Measurements from ENCODE around the gene COX4I2.

COX4I2 gene

DNA sequence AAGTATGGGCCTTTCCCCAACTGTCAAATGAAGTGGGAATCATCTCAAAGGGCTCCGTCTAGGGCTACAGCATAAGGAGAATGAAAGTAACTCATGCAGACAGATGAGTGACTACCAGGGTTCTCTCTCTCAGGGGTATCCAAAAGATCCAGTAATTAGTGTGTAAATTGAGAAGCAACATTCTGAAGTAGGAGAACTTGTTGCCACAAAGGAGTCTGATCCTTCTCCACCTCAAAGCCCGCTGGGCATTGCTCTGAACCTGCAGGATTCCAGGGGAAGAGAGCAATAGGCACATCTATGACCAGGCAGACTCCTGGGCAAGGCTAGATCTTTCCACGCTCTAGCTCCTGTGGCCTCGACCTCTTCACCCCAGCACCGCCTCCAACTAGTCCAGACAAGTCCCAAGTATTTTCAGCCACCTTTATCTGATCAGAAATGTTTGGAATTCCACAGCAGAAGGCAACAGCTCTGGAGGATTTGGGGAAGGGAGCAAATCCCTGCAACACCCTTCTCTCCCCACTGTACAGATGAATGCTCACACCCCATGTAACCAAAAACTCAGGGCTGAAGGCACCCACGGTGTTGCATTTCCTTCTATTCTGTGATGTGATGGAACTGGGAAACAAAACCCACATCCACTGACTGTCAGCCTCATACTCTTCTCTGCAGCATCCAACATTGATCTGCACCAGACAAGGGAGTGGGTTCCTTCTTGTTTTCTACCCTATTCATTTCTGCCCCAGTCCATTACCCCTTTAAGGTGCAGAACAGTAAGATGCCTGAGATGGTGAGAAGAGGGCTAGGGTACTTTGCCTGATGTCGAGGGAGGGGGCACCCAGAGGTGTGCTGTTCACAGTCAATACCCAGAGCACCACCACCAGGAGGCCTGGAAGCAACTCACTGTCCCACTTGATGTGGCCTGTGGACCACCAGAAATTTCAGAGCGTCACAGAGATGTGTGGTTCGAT lies 41.0 kb downstream of the COX4I2 start:
- no peak for DNase-seq

DNA sequence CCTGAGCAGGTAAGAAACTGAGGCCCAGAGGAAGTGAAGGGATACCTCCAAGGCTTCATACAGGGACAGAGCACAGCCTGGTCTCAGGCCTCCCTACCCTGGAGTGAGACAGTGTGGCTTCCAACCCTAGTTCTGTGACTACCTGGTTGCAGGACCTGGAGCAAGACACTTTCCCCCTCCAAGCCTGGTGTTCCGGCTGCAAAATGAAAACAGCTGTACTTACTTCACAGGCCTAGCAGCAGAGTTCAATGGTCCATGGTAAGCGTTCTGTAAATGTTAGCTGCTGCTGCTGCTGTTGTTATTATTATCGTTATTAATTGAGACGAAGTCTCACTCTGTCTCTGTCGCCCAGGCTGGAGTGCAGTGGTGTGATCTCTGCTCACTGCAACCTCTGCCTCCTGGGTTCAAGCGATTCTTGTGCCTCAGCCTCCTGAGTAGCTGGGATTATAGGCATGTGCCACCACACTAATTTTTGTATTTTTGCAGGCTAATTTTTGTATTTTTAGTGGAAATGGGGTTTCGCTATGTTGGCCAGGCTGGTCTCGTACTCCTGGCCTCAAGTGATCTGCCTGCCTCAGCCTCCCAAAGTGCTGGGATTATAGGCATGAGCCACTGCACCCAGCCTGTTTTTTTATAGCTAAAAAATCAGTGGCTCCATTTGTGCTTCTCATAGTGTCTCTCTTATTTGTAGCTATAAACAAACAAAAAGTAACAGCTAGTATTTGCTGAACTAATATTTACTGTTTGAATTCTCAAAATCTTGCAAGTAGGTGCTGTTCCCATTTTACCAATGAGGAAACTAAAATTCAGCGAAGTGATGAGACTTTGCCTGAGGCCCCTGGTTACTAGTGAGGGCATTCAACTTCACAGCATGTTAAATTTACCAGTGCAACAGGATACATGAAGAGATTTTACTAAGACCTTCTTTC lies 41.9 kb downstream of the COX4I2 start:
- no peak for DNase-seq

DNA sequence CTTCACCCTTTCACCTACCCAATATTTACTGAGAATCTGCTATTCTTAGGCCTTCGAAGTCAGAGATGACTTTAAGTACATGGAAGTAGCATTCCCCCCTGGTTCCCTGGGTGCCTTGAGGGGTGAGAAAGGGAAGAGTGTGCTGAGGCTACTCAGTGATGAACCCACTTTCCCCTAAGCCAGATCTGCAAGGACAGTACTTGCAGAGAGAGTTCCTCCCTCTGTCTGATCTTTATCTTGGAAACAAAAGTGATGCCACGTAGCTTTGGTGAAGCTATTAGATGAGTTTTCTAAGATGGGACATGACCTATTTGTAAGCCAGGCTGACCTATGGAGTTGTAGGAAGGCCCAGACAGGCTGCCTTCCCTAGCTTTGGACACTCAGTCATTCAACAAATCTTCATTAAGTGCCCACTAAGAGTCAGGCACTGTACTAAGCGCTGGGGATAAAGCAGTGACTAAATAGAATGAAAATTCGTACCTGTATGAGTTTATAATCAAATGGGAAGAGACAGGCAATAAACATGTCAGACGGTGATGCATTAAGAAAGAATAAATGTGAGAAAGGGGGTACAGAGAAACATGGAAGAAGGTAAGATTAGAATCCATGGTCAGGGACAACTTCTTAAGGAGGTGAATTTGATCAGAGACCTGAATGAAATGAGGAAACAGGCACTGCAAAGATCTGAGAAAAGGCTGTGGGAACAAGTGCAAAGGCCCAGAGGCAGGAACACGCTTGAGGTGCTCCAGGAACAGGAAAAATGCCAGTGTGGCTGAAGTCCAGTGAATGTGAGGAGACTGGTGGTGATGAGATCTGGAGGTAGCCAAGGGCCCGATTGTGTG lies 42.8 kb downstream of the COX4I2 start:
- DNase-seq: no peak

DNA sequence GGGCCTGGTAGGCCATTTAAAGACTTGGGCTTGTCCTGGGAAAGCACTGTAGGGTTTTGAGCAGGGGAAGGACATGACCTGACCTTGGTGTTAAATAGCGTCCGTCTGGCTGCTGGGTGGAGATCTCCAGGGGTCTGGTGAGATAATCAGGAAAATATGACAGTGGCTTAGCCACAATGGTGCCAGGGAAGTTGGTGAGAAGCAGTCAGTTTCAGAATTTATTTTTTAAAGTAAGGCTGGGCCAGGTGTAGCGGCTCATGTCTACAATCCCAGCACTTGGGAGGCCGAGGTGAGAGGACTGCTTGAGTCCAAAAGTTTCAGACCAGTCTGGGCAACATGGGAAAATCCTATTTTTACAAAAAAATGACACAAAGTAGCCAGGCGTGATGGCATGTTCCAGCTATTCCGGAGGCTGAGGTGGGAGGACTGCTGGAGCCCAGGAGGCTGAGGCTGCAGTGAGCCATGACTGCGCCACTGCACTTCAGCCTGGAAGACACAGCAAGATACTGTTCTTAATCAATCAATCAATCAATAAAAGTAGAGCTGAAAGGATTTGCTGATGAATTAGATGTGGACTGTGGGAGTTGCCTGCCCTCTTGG lies 43.5 kb downstream of the COX4I2 start:
- no peak for DNase-seq

DNA sequence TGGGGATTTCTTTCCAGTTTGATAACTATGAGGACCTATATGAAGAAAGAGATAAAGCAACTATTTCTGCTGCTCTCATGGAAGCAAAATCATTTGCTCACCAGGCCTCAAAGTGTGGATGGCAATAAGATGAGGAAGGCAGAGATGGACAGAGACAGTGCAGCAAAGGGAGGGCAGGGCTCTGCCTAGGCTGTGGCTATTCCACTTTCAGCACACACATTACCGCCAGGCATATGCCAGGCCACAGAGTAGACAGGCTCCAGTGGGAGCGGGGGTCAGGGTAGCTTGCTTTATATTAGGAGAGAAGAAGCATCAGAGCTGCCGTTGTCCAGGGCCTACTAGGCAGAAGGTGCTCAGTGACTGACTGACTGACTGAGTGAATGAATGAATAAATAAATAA lies 44.1 kb downstream of the COX4I2 start:
- DNase-seq: no peak

DNA sequence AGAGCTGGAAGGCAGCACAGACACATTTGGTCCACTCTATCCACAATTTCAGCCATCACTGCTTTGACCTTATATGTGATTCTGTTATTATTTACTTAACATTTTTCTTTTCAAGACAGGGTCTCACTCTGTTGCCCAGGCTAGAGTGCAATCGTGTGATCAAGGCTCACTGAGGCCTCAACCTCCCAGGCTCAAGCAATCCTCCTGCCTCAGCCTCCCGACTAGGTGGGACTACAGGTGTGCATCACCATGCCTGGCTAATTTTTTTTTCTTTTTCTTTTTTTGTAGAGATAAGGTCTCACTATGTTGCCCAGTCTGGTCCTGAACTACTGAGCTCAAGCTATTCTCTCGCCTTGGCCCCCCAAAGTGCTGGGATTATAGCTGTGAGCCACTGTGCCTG lies 44.6 kb downstream of the COX4I2 start:
- no peak for DNase-seq

DNA sequence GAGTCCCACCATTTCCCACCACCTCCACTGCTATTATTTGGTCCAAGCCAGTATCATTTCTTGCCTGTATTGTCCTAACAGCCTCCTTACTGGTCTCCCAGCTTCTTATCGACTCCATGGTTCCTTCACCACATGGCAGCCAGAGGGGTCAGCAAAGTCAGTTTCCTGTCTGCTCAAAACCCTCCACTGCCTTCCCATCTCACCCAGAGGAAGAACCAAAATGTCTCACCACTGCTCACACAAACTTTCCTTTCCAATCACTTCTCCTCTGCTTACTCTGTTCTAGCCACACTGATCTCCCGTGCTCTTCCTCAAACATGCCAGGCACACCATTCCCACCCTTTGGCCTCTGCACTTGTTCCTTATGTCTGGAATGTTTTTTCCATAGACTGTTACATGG lies 45.2 kb downstream of the COX4I2 start:
- no peak for DNase-seq

DNA sequence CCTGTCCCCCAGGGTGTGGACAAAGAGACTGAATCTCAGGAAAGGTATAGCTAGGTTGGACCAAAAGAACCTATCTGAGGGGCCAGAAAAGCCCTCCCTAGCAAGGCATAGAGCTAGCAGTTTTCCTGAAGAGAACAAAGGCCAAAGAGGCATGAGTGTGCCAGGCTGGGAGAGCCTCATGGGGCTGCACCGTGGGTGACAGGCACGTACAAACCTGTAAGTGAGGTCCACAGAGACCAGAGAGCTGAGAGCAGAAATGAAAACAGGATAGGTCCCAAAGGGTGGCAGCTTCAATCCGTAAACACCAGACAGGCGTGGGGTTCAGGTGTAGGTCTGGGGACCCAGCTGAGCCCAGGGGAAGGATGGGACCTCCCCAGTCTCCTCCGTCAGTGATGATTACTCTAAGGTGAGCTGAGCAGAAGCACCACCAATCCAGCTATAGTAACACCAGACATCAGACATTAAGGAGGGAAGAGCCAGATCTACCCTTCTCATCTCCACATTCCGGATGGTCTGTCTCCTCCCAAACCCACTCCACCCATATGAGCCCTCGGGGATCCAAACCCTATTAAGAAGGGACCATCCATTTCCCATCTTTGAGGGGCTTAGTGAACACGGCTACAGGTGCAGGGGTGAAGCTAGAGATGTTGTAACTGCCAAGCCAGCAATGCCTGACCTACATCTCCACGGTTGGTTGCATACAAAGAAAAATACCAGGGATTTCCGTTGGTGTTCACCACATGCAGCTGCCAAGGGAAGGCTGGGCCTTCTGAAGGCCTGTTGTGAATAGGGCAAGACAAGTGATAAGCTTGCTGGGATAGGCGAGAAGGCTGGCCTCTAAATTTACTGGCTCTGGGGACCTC lies 46.7 kb downstream of the COX4I2 start:
- DNase-seq: no peak

DNA sequence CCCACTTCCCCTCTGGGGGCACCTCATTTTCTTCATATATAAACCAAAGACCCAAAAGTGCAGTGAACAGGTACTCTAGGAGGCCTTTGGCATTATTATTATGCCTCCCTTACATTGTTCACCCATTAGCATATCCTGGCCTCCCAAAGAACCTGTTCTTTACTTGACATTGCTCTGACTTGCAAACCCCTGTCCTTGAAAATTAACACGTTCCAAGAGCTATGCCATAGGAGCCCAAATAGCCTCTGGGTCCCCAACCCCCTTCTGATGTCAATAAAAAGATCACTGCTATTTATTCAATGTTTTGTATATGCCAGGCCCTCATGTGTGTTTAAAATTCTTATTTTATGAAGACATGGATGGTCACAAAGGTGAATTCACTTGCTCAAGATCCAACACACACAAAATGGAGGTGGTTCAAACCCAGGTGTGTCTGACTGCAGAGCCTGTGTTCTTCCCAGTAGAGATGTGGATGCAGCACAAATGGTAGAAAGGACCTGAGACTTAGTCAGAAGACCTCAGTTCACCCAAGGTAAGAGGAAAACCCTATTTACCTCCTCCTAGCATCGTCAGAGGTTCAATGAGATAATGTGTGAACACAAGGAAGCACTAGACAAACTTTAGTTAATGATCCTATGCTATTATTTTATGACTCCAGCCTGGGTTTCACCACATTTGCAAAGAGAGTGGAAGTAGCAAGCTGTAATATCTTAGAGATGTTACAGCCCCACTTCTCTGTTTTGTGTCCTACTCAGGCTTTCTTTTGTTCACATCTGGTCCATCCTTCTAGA lies 48.3 kb downstream of the COX4I2 start:
- DNase-seq: no peak

DNA sequence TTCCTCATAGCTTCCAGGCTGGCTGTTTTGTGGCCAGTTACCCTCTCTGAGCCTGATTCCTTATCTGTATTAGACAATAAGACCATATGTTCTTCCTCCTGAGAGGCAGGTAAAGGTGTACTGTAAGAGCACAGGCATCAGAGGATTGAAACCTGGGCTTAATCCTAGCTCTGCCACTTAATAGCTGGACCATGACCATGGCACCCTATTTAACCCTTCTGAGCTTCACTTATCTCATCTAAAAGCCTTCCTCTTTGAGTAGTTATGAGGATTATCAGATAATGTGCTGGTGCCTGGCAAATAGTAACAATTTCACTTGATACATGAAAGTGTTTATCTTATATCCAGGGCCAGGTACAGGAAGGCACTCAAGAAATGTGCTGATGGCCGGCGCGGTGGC lies 50.1 kb downstream of the COX4I2 start:
- DNase-seq: no peak

DNA sequence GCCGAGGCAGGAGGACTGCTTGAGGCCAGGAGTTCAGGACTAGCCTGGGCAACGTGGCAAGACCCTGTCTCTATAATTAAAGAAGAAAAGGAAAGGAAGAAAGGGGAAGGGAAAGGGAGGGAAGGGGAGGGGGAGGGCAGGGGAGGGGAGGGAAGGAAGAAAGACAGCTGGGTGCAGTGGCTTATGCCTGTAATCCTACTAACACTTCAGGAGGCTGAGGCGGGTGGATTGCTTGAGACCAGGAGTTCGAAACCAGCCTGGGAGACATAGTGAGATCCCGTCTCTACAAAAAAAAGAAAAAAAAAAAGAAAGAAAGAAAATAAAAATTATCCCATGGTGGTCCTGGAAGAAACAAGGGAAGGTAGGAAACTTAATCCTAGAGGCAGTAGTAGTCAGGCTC lies 51.4 kb downstream of the COX4I2 start:
- DNase-seq: no peak

DNA sequence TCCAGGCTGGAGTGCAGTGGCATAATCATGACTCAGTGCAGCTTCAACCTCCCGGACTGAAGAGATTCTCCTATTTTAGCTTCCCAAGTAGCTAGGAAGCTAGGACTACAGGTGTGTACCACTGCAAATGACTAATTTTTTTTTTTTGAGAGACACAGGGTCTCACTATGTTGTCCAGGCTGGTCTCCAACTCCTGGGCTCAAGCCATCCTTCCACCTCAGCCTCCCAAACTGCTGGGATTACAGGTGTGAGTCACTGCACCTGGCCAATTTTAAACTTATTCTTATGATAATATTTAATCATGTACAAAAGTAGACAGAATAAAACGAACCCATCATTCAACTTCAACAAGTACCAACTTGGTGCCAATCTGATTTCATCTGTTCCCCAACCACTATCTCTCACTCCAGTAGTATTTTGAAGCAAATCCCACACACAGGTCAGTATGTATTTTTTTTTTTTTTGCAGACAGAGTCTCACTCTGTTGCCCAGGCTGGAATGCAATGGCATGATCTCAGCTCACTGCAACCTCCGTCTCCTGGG lies 52.5 kb downstream of the COX4I2 start:
- no peak for DNase-seq

DNA sequence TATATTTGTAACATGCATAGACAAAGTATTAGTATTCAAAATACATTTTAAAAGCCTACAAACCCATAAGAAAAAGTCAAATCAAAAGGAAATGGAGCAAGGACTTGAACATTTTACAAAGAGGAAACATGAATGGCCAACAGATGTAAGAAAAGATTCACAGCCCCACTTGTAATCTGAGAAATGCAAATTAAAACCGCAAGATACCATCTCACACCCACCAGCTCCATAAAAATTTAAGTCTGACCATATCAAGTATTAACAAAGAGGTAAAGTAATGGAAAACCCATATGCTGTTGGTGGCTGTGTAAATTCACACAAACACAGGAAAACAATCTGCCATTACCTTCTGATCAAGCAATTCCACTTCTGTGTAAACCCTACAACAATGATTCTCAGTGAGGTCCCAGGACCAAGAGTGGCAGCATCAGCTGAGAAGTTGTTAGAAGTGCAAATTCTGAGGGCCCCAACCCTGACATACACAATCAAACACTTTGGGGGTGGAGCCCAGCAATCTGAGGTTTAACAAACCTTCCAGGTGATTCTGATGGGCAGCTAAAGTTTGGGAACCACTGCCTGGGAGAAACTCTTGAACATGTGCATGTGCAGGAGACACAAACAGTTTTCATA lies 54.0 kb downstream of the COX4I2 start:
- DNase-seq: no peak

DNA sequence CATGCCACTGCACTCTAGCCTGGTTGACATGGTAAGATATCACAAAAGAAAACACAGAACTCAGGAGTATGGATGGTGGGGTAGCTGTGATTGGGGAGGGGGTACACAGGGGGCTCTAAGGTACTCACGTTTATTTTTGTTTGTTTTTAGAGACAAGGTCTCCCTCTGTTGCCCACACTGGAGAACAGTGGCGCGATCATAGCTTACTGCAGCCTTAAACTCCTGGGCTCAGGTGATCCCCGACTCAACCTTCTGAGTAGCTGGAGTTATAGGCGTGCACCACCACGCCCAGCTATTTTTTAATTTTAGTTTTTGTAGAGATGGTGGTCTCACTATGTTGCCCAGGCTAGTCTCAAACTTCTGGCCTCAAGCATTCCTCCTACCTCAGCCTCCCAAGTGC lies 55.7 kb downstream of the COX4I2 start:
- DNase-seq: no peak

DNA sequence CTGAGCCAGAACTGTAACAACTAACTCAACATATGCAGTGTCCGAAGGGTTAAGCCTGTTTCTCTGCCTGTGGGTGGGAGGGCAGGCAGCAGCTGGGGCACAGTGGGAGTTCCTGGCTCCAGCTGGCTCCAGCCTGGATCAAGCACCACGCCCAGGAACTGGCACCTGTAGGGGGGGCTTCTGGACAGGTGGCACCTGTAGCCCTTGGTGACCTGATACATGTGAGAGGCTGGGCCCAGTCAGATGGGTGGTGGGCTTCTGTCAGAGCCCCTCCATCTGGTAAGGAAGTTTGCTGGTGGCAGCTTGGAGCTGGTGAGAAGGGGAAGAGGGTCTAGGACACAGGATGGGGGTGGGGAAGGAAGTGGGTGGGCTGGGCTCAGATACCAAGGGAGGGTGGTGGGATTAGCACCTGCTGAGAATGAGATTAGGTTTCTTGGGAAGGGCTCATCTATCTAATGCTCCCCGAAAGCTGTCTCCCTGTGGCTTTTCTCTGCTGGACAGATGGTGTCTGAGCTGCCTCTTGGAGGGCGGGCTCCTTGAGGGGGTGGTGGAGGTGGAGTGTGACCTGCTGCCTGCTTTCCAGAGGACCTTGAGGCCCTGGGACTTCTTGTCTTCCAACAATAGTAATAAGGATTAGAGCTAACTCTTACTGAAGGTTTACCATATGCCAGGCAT lies 56.4 kb downstream of the COX4I2 start:
- no peak for DNase-seq

All from KG1 (cell line).